ENCODE data around the gene ANTXR2.
A peak's percentile ranks its signal among the peaks of the same experiment; 100 is the strongest.

The ANTXR2 gene

GRCh38 chr4:80086296-80086695, 13.3 kb upstream of the ANTXR2 start:
- POLR2A ChIA-PET (ENCODE audit: low non-redundant PET) = no interaction called here
- H3K27ac ChIP-seq = no peak overlapping the region
- peak; percentile 45 for DNase-seq (ENCODE audit: low spot score)
- TF ChIP-seq, protein P1, sequence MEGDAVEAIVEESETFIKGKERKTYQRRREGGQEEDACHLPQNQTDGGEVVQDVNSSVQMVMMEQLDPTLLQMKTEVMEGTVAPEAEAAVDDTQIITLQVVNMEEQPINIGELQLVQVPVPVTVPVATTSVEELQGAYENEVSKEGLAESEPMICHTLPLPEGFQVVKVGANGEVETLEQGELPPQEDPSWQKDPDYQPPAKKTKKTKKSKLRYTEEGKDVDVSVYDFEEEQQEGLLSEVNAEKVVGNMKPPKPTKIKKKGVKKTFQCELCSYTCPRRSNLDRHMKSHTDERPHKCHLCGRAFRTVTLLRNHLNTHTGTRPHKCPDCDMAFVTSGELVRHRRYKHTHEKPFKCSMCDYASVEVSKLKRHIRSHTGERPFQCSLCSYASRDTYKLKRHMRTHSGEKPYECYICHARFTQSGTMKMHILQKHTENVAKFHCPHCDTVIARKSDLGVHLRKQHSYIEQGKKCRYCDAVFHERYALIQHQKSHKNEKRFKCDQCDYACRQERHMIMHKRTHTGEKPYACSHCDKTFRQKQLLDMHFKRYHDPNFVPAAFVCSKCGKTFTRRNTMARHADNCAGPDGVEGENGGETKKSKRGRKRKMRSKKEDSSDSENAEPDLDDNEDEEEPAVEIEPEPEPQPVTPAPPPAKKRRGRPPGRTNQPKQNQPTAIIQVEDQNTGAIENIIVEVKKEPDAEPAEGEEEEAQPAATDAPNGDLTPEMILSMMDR (conservative IDR thresholded peaks at IDR 0.05; ENCODE audit: low read depth) = no peak
- CTCF ChIA-PET = interaction anchor here (0.5 kb wide), 1 partner anchor 31 kb away, joined by 5 read pairs; no protein-coding TSS in a partner anchor

DNA sequence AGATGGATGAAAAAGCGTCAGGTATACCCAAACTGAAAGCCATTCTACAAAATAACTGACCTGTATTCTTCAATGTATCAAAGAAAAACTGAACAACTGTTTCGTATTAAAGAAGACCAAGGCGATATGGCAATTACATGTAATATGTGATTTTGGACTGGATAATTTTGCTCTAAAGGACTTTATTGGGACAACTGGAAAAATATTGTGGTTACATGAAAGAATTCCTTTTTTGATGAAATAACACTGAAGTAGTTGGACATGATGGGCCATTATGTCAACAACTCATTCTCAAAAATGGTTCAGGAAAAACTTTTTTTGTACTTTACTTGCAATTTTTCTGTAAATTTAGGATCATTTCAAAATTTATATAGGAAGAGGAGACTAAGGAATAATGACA, 12.1 kb upstream of the ANTXR2 start:
- no peak for DNase-seq (ENCODE audit: low spot score)
- TF ChIP-seq, protein P1 (conservative IDR thresholded peaks at IDR 0.05; ENCODE audit: low read depth) = no peak
- POLR2A ChIA-PET (ENCODE audit: low non-redundant PET) = no interaction called here
- CTCF ChIA-PET = no interaction called here
- H3K27ac ChIP-seq = no peak overlapping the region

GRCh38 chr4:80082693-80083092, 9.7 kb upstream of the ANTXR2 start:
- ChIA-PET CTCF (no interaction called here), POLR2A (ENCODE audit: low non-redundant PET) (no interaction called here)
- TF ChIP-seq, protein P1 (conservative IDR thresholded peaks at IDR 0.05; ENCODE audit: low read depth) = no peak
- no peak for DNase-seq (ENCODE audit: low spot score)
- no peak overlapping the region for H3K27ac ChIP-seq

DNA sequence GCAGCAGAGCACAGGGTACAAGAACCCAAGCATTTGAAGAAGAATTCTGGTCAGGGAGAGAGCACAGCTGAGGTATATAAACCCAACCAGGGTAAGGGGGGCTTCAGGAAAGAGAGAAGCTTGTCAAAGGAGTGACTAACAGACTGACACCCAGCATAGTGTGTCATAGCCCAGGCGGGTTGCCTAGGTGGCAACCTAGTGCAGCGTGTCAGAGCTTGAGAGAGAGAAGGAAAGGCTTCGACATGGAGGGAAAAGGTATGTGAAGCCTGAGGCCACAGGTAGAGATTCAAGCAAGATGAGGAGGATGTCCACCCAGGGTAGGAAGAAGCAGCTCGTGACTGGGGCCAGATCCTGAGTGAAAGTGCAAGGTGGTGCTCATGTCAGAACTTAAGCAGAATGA, 8.5 kb upstream of the ANTXR2 start:
- DNase-seq (ENCODE audit: low spot score) = peak; percentile 20
- ChIA-PET POLR2A (ENCODE audit: low non-redundant PET) (no interaction called here), CTCF (no interaction called here)
- H3K27ac ChIP-seq = no peak overlapping the region
- TF ChIP-seq, protein P1 (conservative IDR thresholded peaks at IDR 0.05; ENCODE audit: low read depth) = no peak

DNA sequence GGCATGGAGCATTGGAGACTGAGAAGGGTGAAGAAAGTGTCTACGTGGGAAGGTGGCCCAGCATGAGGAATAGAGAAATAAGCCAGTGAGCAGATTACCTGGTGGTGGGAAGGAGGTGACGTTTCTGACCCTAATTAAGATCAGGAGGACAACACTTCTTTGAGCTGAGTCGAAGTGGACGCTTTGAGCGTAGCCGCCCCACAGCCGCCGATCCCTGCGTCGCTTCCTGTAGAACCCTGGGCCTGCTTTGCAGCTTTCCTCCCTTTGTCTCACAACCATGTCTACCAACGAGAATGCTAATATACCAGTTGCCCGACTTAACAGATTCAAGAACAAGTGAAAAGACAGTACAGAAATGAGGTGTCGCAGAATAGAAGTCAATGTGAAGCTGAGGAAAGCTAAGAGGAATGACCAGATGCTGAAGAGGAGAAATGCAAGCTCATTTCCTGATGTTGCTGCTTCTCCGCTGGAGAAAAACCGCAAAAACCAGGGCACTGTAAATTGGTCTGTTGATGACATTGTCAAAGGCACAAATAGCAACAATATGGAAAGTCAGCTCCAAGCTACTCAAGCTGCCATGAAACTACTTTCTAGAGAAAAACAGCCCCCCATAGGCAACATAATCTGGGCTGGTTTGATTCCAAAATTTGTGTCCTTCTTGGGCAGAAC, 6.4 kb upstream of the ANTXR2 start:
- DNase-seq (ENCODE audit: low spot score) = no peak
- TF ChIP-seq, protein P1 (conservative IDR thresholded peaks at IDR 0.05; ENCODE audit: low read depth) = no peak
- CTCF ChIA-PET = interaction anchor here (1.0 kb wide), 1 partner anchor 105 kb away, joined by 3 read pairs; no protein-coding TSS in a partner anchor
- POLR2A ChIA-PET (ENCODE audit: low non-redundant PET) = no interaction called here
- no peak overlapping the region for H3K27ac ChIP-seq

- ChIA-PET POLR2A (ENCODE audit: low non-redundant PET) (no interaction called here), CTCF (interaction anchor here (1.0 kb wide), 1 partner anchor 106 kb away, joined by 3 read pairs; no protein-coding TSS in a partner anchor)
- TF ChIP-seq, protein P1 (conservative IDR thresholded peaks at IDR 0.05; ENCODE audit: low read depth) = no peak
- DNase-seq (ENCODE audit: low spot score) = no peak
- no peak overlapping the region for H3K27ac ChIP-seq
Observed at GRCh38 chr4:80078346-80079092, 5.5 kb upstream of the ANTXR2 start.
